Measurements from ENCODE around the gene MAP3K6.
A peak's percentile ranks its signal among the peaks of the same experiment; 100 is the strongest.

The MAP3K6 gene

GRCh38 chr1:27360159-27361043 is 6.4 kb downstream of the MAP3K6 start:
- intact Hi-C loops (cut with DNase I) = no loop called here
- DNase-seq = peak in 1 of 10 donors; percentile 60

GRCh38 chr1:27359822-27360158 is 7.0 kb downstream of the MAP3K6 start:
- intact Hi-C loops (cut with DNase I) = no loop called here

GRCh38 chr1:27358928-27359313 is 7.8 kb downstream of the MAP3K6 start:
- no peak for DNase-seq
- intact Hi-C loops (cut with DNase I) = no loop called here

More at GRCh38 chr1:27359822-27360158, 7.0 kb downstream of the MAP3K6 start:
- no peak for DNase-seq

- DNase-seq = peak in 1 of 10 donors; percentile 76
- intact Hi-C loops (cut with DNase I) = no loop called here
Observed at GRCh38 chr1:27358038-27358927, 8.5 kb downstream of the MAP3K6 start.

GRCh38 chr1:27357281-27358037 is 9.3 kb downstream of the MAP3K6 start:
- peak in 8 of 10 donors; percentile 46 to 95 (median 64) for DNase-seq

GRCh38 chr1:27356619-27357280 is 10.0 kb downstream of the MAP3K6 start:
- DNase-seq = no peak
- intact Hi-C loops (cut with DNase I) = no loop called here

More at GRCh38 chr1:27357281-27358037, 9.3 kb downstream of the MAP3K6 start:
- intact Hi-C loops (cut with DNase I) = no loop called here

GRCh38 chr1:27356277-27356618 is 10.5 kb downstream of the MAP3K6 start:
- no peak for DNase-seq
- intact Hi-C loops (cut with DNase I) = no loop called here

- intact Hi-C loops (cut with DNase I) = no loop called here
- DNase-seq = no peak
Observed at GRCh38 chr1:27355683-27356082, 11.1 kb downstream of the MAP3K6 start.

- DNase-seq = no peak
- intact Hi-C loops (cut with DNase I) = no loop called here
Observed at GRCh38 chr1:27353629-27354028, 13.1 kb downstream of the MAP3K6 start.

- intact Hi-C loops (cut with DNase I) = no loop called here
- no peak for DNase-seq
Observed at GRCh38 chr1:27353166-27353565, 13.6 kb downstream of the MAP3K6 start.

- intact Hi-C loops (cut with DNase I) = no loop called here
- no peak for DNase-seq
Observed at GRCh38 chr1:27351541-27352107, 15.1 kb downstream of the MAP3K6 start.

- intact Hi-C loops (cut with DNase I) = no loop called here
- no peak for DNase-seq
Observed at GRCh38 chr1:27350663-27351540, 15.9 kb downstream of the MAP3K6 start.

GRCh38 chr1:27349784-27350662 is 16.7 kb downstream of the MAP3K6 start:
- peak in 6 of 10 donors; percentile 31 to 92 (median 70) for DNase-seq
- intact Hi-C loops (cut with DNase I) = no loop called here

- intact Hi-C loops (cut with DNase I) = no loop called here
- DNase-seq = peak in 1 of 10 donors; percentile 82
Observed at GRCh38 chr1:27348861-27349783, 17.6 kb downstream of the MAP3K6 start.

GRCh38 chr1:27346991-27347624 is 19.7 kb downstream of the MAP3K6 start:
- no peak for DNase-seq
- intact Hi-C loops (cut with DNase I) = no loop called here

- intact Hi-C loops (cut with DNase I) = no loop called here
- no peak for DNase-seq
Observed at GRCh38 chr1:27346357-27346756, 20.4 kb downstream of the MAP3K6 start.
